Left forelimb (tissue), 1 donor: ENCODE measurements around the gene ERVFRD-1.
"Not testable (repeated sequence)": the region's sequence is repeated elsewhere in the genome, so short reads cannot be mapped to it uniquely, and the experiment has no call there.

Experiments used
- DNase-seq: peaks from one replicate; pipeline ENCODE4 v3.0.0-alpha.2; 2018; ENCODE audit warnings: low spot score

The ERVFRD-1 gene

GRCh38 chr6:11087141-11087812, 24.2 kb downstream of the ERVFRD-1 start:
- DNase-seq: not testable (repeated sequence)

- DNase-seq: no peak
Measured at GRCh38 chr6:11085758-11086435, 25.6 kb downstream of the ERVFRD-1 start.

- no peak for DNase-seq
Measured at GRCh38 chr6:11083956-11084355, 27.6 kb downstream of the ERVFRD-1 start.

GRCh38 chr6:11083491-11083890, 28.0 kb downstream of the ERVFRD-1 start:
- no peak for DNase-seq

GRCh38 chr6:11080296-11080695, 31.2 kb downstream of the ERVFRD-1 start:
- DNase-seq: no peak

GRCh38 chr6:11078266-11078665, 33.3 kb downstream of the ERVFRD-1 start:
- DNase-seq: no peak

GRCh38 chr6:11076540-11076939, 35.0 kb downstream of the ERVFRD-1 start:
- DNase-seq: no peak

- DNase-seq: no peak
Measured at GRCh38 chr6:11072101-11072500, 39.4 kb downstream of the ERVFRD-1 start.

- no peak for DNase-seq
Measured at GRCh38 chr6:11069760-11070159, 41.8 kb downstream of the ERVFRD-1 start.

GRCh38 chr6:11067348-11067747, 44.2 kb downstream of the ERVFRD-1 start:
- DNase-seq: no peak

GRCh38 chr6:11066505-11067347, 44.8 kb downstream of the ERVFRD-1 start:
- DNase-seq: no peak

GRCh38 chr6:11065436-11066202, 45.9 kb downstream of the ERVFRD-1 start:
- DNase-seq: no peak

GRCh38 chr6:11064836-11065235, 46.7 kb downstream of the ERVFRD-1 start:
- no peak for DNase-seq

GRCh38 chr6:11062715-11063114, 48.8 kb downstream of the ERVFRD-1 start:
- DNase-seq: no peak

GRCh38 chr6:11062083-11062482, 49.4 kb downstream of the ERVFRD-1 start:
- DNase-seq: no peak

- DNase-seq: no peak
Measured at GRCh38 chr6:11058406-11058805, 53.1 kb downstream of the ERVFRD-1 start.

- DNase-seq: no peak
Measured at GRCh38 chr6:11056871-11057270, 54.7 kb downstream of the ERVFRD-1 start.

GRCh38 chr6:11055127-11055627, 56.3 kb downstream of the ERVFRD-1 start:
- no peak for DNase-seq

GRCh38 chr6:11054722-11055121, 56.8 kb downstream of the ERVFRD-1 start:
- DNase-seq: no peak

- DNase-seq: no peak
Measured at GRCh38 chr6:11053307-11053706, 58.2 kb downstream of the ERVFRD-1 start.
